Hypothalamus (tissue), 51 donors: ENCODE data around the gene ZNF337.
"Not testable (repeated sequence)": the region's sequence is repeated elsewhere in the genome, so short reads cannot be mapped to it uniquely, and the experiment has no call there.

ENCODE experiments used
- DNase-seq, 51 donors: peaks; one replicate each; lab custom pipeline; 2025; lab: John Stamatoyannopoulos, UW

Gene ZNF337

DNA sequence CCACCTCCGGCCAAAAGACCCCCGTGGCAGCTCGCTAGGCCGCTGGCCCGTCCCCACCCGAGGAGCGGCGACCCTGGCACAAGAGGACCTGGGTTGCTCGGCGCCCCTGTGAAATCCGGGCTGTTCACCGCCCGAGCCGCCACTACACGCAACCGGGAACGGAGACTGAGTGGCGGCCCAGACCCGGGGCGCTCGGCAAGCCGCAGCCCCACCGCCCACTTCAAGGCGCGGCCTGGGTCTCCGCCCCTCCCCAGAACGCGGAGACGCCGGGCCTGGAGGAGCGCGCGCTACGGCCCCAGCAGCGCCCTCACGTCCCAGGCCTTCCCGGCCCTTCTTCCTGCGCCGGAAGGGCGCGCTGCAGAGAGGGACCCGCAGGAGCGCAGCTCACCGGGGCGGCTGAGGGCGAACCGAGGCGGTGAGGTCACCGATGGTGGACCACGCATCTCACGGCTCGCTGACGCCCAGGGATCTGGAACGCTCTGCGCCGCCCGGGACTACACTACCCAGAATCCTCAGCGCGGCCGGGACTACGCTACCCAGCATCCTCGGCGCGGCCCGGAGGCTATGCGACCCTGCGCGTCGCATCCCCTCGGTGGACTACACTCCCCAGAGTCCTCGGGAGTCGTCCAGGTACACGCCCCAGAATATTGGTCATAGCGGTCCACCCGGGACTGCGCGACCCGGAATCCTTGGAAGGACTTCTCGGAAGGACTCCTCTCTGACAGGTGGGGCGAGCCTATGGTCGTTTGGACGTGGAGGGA lies at the start of gene ZNF337:
Gene ZNF337, minus strand, starts transcription at position 483 of the 761 bp plus-strand sequence. CDS start 10,436 bp downstream, outside the sequence.
- DNase-seq, result peak; percentile 53 to 97 (median 92)

DNA sequence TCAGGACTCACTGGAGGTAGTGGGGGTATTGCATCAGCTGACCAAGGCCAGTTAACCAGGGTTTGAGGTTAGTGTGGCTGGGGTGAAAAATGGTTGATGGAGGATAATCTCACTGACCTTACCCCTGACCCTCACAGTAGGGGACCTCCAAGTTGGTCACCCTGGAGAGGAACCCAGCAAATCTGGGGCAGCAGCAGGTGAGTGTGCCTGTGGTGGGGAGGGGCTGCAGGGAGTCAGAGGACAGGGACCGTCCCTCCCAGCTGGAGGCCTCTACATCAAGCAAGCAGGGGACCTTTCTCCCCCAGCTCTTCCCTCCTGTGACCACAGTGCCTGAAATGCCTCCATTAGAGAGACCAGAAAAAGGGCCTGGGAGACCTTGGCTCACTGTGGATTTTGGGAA lies 49.1 kb upstream of the ZNF337 start:
- no peak for DNase-seq

DNA sequence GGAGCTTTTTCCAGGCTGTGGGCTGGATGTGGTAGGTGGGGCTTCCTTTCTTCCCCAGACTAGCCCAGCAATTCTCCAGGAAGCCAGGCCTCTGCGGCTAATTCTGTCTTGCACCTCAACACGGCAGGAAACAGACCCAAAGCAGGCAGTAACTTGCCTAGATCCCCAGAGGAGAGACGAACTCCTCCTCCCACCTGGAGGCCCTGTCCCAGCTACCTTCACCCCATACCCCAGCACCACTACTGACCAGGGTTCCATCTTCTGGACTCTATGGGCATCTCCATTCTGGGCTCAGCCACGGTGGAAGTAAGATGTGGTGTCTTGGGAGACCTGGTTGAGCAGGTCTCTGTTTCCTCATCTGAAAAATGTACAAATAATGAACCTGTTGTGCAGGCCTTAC lies 48.4 kb upstream of the ZNF337 start:
- no peak for DNase-seq

DNA sequence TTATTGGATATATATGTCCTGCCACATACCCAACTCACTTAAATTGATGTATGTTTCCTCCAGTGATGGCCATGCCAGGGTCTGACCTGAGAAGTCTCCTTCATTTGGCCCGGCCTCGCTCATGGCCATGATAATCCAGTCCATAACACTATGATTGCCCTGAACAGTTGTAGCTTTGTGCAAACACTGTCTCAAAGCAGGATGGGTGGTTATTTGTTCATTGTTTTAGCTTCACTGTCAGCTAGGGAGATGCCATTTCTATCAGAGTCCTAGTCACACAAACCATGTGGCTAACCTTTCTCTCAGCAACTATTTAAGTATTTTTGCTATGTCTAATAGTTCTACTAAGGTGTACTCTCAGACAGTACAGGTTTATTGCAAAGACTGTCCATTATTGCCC lies 47.6 kb upstream of the ZNF337 start:
- DNase-seq, result peak in 2 of 51 donors; percentile 4 to 16

DNA sequence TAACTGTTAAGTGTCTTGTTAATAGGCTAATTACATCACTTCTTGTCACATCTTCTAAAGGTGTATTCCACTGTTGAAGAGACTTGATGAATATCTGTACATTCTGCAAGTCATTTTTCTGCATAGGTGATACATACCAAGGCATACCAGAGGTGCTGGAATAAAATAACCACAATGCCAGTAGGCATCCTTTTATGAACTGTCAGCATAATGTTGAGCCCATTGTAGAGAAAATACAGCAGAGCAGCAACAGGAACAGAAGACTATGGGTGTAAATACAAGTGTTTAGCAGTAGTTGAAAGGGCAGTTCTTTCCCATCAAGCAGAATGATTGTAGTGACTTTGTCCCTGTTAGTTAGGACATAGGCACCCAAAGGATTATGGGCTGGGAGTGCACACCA lies 44.4 kb upstream of the ZNF337 start:
- no peak for DNase-seq

DNA sequence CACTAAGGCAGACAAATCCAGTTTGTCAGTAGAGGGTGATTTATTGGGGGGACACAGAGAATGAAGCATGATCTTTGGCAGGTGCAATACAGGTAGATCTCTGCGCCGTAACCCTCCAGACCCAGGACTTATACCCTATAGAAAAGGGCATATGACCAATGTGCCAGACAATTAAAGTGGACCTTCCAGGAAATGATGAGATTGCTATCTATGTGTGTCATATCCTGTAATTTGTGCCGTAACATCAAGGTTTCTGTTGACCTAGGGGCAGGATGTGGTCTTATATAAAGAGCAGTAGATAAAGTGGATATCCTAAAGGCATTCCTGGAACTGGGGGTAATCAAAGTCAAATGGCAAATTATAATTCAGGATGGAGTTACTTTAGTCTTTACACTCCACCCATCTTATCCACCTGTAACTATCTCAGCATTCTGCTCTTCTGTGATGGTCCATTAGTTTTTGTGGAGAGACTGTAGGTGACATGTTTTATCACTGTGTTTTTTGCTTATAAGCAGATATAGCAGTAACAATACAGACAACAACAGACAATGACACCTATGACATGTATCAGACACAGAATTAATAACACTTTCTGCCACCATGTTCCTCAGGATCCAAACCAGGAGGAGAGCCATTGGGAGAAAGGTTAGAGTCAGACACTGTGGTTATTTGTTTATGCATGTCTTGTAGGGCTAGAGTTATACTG lies 43.1 kb upstream of the ZNF337 start:
- no peak for DNase-seq

DNA sequence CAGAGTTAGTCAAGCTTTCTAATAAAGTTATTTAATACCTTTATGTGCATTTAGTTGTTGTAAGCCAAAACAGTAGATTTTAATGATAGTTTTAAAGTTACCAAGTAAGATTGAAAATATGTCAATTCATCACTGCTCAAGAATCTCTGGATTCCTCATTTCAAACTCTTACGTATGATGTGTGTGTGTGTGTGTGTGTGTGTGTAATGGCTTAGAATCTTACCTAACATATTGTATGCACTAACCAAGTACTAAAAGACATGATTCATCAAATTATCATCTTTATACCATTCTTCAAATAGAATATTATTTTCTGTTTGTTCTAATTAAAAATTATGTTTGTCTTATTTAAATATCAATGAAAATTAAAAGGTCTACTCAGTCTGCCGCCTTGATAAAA lies 41.5 kb upstream of the ZNF337 start:
- no peak for DNase-seq

DNA sequence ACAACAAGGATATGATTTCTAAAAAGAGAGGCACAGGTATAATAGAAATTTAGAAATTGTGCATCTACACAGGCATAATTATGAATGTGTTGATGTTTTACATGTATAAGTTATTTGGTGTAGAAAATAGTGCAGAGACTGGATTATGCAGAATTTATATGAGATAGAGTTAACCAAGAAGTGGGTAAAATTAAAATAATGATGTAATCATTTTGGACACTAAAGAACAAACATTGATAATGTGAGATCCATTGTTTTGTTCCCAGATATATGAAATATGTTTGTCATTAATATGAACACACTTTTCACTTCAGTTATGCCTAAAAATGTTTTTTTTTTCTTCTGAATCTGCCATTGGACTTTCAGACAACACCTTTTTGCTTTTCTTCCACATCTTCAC lies 37.2 kb upstream of the ZNF337 start:
- no peak for DNase-seq

DNA sequence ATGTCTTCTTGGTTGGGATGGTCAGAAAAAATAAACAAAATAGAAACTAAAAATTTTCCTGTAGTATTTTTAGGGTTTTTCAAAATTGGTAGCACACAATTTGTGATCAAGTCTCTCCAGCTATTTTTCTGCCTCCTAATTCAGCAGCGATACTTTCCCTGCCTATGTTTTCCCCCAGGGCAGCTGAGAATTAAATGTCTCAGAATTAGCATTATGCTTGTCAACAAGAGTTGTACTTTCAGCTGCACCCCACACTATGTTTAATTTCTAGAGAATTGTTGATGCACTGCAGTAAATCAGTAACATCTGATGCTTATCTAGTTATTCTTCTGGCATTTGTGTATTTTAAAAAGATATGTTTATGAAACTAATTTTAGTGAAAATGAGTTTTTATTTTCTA lies 34.2 kb upstream of the ZNF337 start:
- no peak for DNase-seq

DNA sequence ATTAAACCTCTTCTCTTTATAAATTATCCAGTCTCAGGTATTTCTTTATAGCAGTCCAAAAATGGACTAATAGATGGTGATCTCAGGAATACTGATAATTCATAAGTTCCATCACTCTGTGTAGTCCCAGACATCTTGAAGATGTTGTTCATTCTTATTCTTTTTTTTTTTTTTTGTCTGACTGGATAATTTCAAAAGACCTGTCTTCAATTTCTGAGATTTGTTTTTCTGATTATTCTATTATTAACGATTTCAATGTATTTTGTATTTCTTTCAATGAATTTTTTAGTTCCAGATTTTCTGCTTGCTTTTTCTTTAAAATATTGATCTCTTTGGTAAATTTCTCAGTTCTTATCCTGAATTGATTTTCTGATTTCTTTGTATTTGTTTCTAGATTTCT lies 29.7 kb upstream of the ZNF337 start:
- DNase-seq, result no peak

DNA sequence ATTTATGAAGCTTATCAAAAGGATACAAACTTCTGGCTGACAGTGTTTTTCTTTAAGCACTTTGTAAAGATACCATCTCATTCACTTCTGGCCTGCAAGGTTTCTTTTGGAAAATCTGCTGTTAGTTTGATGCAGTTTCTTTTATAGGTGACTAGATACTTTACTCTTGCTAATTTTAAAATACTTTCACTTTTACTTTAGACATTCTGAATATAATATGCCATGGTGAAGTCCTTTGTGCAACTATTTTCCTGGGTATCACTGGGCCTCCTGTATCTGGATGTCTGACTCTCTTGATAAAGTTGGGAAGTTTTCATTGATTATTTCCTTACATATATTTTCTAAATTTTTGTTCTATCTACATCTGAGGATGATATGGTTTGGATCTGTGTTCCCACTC lies 29.0 kb upstream of the ZNF337 start:
- no peak for DNase-seq

DNA sequence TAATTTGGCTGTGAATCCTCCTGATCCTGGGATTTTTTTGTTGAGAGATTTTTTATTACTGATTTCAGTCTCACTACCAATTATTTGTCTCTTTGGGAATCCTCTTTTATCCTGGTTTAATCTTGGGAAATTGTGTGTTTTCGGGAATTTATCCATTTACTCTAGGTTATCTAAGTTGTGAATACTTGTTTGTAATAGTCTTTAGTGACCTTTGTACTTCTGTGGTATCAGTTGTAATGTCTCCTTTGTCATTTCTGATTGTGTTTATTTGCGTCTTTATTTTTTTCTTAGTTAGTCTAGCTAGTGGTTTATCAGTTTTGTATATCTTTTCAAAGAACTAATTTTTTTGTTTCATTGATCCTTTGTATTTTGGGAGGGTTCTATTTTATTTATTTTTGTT lies 27.3 kb upstream of the ZNF337 start:
- no peak for DNase-seq

DNA sequence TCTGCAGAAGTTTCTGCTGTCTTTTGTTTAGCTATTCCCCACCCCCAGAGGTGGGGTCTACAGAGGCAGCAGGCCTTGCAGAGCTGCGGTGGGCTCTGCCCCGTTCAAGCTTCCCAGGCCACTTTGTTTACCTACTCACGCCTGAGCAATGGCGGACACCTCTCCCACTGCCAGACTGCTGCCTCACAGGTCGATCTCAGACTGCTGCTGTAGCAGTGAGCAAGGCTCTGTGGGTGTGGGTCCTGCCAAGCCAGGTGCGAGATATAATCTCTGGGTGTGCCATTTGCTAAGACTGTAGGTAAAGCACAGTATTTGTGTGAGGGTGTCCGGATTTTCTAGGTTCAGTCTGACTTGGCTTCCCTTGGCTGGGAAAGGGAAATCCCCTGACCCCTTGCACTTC lies 23.6 kb upstream of the ZNF337 start:
- DNase-seq, result no peak

DNA sequence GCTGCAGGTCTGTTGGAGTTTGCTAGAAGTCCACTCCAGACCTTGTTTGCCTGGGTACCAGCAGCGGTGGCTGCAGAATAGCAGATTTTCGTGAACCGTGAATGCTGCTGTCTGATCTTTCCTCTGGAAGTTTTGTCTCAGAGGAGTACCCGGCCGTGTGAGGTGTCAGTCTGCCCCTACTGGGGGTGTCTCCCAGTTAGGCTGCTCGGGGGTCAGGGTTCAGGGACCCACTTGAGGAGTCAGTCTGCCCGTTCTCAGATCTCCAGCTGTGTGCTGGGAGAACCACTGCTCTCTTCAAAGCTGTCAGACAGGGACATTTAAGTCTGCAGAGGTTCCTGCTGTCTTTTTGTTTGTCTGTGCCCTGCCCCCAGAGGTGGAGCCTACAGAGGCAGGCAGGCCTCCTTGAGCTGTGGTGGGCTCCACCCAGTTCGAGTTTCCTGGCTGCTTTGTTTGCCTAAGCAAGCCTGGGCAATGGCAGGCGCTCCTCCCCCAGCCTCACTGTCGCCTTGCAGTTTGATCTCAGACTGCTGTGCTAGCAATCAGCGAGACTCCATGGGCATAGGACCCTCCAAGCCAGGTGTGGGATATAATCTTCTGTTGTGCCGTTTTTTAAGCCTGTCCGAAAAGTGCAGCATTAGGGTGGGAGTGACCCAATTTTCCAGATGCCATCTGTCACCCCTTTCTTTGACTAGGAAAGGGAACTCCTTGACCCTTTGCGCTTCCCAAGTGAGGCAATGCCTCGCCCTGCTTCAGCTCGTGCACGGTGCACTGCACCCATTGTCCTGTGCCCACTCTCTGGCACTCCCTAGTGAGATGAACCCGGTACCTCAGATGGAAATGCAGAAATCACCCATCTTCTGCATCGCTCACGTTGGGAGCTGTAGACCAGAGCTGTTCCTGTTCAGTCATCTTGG lies 22.5 kb upstream of the ZNF337 start:
- not testable (repeated sequence) for DNase-seq

DNA sequence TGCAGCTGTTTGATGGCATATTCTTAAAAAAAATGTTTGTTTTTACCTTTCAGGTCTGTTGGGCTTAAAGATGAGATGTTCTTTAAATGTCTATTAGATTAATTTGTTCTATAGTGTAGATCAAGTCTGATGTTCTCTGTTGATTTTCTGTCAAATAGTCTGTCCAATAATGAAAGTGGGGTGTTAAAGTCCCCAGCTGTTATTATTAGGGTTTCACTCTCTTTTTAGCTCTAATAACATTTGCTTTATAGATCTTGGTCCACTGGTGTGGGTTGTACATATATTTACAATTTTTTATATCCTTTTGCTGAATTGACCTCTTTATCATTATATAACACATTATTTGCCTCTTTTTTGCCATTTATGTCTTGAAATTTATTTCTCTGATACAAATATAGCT lies 11.0 kb upstream of the ZNF337 start:
- no peak for DNase-seq

DNA sequence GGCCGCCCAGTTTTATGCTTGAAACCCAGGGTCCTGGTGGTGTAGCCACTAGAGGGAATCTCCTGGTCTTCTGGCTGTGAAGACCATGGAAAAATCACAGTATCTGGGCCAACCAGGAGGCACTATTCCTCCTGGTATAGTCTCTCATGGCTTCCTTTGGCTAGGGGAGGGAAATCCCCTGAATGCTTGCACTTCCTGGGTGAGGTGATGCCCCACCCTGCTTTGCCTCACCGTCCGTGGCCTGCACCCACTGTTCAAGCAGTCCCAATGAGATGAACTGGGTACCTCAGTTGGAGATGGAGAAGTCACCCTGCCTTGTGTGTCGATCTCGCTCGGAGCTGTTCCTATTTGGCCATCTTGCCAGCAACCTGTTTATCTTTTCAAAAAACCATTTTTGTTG lies 10.1 kb upstream of the ZNF337 start:
- DNase-seq, result no peak

DNA sequence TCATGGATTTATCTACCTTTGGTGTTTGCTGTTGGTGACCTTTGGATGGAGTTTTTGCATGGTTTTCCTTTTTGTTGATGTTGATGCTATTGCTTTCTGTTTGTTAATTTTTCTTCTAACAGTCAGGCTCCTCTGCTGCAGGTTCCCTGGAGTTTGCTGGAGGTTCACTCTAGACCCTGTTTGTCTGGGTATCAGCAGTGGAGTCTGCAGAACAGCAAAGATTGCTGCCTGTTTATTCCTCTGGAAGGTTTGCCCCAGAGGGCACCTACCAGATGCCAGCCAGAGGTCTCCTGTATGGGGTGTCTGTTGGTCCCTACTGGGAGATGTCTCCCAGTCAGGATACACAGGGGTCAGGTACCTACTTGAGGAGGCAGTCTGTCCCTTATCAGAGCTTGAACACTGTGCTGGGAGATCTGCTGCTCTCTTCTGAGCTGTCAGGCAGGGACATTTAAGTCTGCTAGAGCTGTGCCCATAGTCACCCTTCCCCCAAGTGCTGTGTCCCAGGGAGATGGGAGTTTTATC lies 9.2 kb upstream of the ZNF337 start:
- no peak for DNase-seq

DNA sequence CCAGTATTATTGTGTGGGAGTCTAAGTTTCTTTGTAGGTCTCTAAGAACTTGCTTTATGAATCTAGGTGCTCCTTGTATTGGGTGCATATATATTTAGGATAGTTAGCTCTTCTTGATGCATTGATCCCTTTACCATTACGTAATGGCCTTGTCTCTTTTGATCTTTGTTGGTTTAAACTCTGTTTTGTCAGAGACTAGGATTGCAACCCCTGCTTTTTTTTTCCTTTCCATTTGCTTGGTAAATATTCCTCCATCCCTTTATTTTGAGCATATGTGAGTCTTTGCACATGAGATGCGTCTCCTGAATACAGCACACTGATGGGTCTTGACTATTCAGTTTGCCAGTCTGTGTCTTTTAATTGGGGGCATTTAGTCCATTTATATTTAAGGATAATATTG lies 7.7 kb upstream of the ZNF337 start:
- not testable (repeated sequence) for DNase-seq

DNA sequence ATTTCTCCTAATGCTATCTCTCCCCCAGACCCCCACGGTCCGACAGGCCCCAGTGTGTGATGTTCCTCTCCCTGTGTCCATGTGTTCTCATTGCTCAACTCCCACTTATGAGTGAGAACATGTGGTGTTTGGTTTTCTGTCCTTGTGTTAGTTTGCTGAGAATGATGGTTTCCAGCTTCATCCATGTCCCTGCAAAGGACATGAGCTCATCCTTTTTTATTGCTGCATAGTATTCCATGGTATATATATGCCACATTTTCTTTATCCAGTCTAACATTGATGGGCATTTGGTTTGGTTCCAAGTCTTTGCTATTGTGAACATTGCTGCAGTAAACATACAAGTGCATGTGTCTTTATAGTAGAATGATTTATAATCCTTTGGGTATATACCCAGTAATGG lies 4.2 kb upstream of the ZNF337 start:
- DNase-seq, result not testable (repeated sequence)

DNA sequence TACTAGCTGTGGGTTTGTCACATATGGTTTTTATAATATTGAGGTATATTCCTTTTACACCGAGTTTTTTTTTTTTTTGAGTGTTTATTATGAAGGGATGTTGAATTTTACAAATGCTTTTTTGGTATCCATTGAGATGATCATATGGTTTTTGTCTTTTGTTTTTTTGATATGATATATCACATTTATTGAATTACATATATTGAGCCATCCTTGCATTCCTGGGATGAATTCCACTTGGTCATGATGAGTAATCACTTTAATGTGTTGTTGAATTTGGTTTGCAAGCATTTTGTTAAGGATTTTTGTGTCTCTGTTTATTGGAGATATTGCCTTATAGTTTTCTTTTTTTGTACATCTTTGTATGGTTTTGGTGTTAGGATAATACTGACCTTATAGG lies 3.3 kb upstream of the ZNF337 start:
- no peak for DNase-seq

DNA sequence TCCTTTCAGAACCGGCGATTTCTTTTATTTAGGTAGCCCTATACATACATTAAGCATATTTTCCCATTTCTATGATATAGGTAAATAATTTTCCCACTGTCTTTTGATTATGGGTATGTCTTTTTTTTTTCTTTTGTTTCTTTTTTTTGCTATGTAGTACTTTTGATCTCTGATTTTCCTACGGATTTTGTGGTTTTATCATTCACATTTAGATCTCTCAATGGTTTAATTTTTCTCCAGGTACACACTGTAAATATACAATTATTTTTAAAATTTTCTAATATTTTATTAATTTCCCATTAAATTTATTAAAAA lies 436 bp upstream of the ZNF337 start:
- no peak for DNase-seq
